ENCODE measurements around the gene BDKRB2. TPM values are rescaled to one million over a fixed set of nuclear protein-coding genes. Genes with fewer than 3 reads are reported as not detected.

BDKRB2 gene
- total RNA-seq, 1 donor from 2014 or later = not detected

- intact Hi-C loops (cut with micrococcal nuclease) = no loop called here
Observed at GRCh38 chr14:96197969-96198368, 6.7 kb upstream of the BDKRB2 start.

- intact Hi-C loops (cut with micrococcal nuclease) = no loop called here
Observed at GRCh38 chr14:96198430-96199130, 6.1 kb upstream of the BDKRB2 start.

GRCh38 chr14:96201157-96201556 lies 3.5 kb upstream of the BDKRB2 start:
- intact Hi-C loops (cut with micrococcal nuclease) = no loop called here

- intact Hi-C loops (cut with micrococcal nuclease) = no loop called here
Observed at GRCh38 chr14:96201965-96202364, 2.7 kb upstream of the BDKRB2 start.

GRCh38 chr14:96202441-96203094 lies 2.1 kb upstream of the BDKRB2 start:
- intact Hi-C loops (cut with micrococcal nuclease) = no loop called here

- intact Hi-C loops (cut with micrococcal nuclease) = no loop called here
Observed at GRCh38 chr14:96203116-96203515, 1.5 kb upstream of the BDKRB2 start.

- intact Hi-C loops (cut with micrococcal nuclease) = no loop called here
Observed at GRCh38 chr14:96203635-96204034, 1.0 kb upstream of the BDKRB2 start.

- intact Hi-C loops (cut with micrococcal nuclease) = no loop called here
Observed at GRCh38 chr14:96205059-96205977, 679 bp downstream of the BDKRB2 start.

GRCh38 chr14:96205978-96206360 lies 1.3 kb downstream of the BDKRB2 start:
- intact Hi-C loops (cut with micrococcal nuclease) = no loop called here

- intact Hi-C loops (cut with micrococcal nuclease) = no loop called here
Observed at GRCh38 chr14:96206461-96206860, 1.8 kb downstream of the BDKRB2 start.

- intact Hi-C loops (cut with micrococcal nuclease) = no loop called here
Observed at GRCh38 chr14:96207686-96208085, 3.0 kb downstream of the BDKRB2 start.

GRCh38 chr14:96208739-96209138 lies 4.1 kb downstream of the BDKRB2 start:
- intact Hi-C loops (cut with micrococcal nuclease) = no loop called here

- intact Hi-C loops (cut with micrococcal nuclease) = no loop called here
Observed at GRCh38 chr14:96212140-96212539, 7.5 kb downstream of the BDKRB2 start.

GRCh38 chr14:96212896-96213295 lies 8.3 kb downstream of the BDKRB2 start:
- intact Hi-C loops (cut with micrococcal nuclease) = no loop called here

- intact Hi-C loops (cut with micrococcal nuclease) = no loop called here
Observed at GRCh38 chr14:96213871-96214465, 9.3 kb downstream of the BDKRB2 start.

GRCh38 chr14:96214793-96215192 lies 10.2 kb downstream of the BDKRB2 start:
- intact Hi-C loops (cut with micrococcal nuclease) = no loop called here

GRCh38 chr14:96215452-96216244 lies 11.0 kb downstream of the BDKRB2 start:
- intact Hi-C loops (cut with micrococcal nuclease) = no loop called here

- intact Hi-C loops (cut with micrococcal nuclease) = no loop called here
Observed at GRCh38 chr14:96216627-96217026, 12.0 kb downstream of the BDKRB2 start.

- intact Hi-C loops (cut with micrococcal nuclease) = no loop called here
Observed at GRCh38 chr14:96217376-96217913, 12.8 kb downstream of the BDKRB2 start.

GRCh38 chr14:96221109-96221650 lies 16.5 kb downstream of the BDKRB2 start:
- intact Hi-C loops (cut with micrococcal nuclease) = no loop called here
